Stimulated activated naive CD8-positive, alpha-beta T cell treated with anti-CD3 and anti-CD28 coated beads, Interleukin-15, Interleukin-2, amounts not matched to agents 100 U/mL and 50 U/mL, for 24 hours (primary cell): ENCODE data around the gene TMPRSS3.

Experiments used
- ATAC-seq: fragments of 150-1000 bp; cut with Tn5 transposase; one replicate; pipeline ENCODE4 v1.10.0; 2021
- DNase-seq: peaks from one replicate; pipeline ENCODE4 v3.0.0; 2021

The TMPRSS3 gene

DNA sequence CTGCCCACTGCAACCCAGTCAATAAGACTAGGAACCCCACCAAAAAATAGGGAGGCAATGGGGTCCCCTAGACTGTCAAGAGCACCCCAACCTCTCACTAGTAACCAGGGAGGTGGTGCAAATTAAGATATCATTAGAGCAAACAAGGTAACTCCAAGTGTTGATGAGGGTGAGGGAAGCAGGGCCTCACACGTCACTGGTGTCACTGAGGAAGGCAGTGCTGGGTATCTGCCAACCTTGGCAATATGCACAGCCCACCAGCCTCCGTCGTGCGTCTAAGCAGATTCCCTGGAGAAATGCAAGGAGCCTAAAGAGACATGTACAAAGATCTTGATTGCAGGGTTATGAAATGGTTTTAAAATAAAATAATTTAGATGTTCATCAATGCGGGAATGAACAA is 11.6 kb upstream of the TMPRSS3 start:
- ATAC-seq, result no peak
- DNase-seq, result no peak

DNA sequence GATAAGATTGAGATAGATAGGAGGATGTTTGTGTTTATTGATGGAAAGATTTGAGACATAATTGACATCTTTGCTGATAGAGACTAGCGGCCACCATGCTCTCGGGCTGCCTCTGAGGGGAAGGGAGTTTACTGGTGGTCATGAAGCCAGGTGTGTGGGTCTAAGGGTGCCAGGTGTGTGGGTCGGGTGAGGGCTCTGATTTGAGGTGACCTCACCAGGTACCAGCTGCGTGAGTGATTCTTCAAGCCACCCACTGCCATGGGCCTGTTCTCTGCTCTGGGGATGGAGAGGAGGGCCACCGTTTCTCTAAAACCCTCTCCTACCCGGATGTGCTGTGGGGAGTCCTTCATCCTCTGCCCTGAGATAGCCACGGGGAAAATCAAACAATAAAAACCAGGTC is 11.0 kb upstream of the TMPRSS3 start:
- DNase-seq (no peak), ATAC-seq (no peak)

DNA sequence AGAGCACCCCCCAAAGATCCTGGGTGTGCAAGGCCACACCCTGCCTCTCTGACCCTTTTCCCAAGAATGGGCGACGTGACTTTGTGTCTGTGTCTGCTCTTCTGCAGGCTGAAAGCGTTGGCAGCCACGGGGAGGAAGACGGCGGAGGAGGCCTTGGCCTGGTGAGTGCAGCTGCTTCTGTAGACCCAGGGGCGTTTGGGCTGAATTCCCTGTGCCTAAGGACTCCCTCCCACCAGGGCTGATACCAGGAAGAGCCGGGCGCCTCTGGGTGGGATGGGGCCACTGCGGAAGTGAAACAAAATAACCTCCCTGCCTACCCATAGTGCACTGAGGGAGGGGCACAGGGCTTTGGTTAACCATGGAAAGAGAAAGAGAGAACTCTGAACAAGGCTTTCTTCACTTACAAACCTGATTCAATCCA is 10.4 kb upstream of the TMPRSS3 start:
- DNase-seq (peak; percentile 77), ATAC-seq (peak; percentile 74)

GRCh38 chr21:42405064-42406013 is 9.5 kb upstream of the TMPRSS3 start:
- ATAC-seq, result peak; percentile 16
- peak; percentile 48 for DNase-seq

- DNase-seq (peak; percentile 51), ATAC-seq (peak; percentile 14)
Measured at GRCh38 chr21:42404539-42404938, 8.7 kb upstream of the TMPRSS3 start.

DNA sequence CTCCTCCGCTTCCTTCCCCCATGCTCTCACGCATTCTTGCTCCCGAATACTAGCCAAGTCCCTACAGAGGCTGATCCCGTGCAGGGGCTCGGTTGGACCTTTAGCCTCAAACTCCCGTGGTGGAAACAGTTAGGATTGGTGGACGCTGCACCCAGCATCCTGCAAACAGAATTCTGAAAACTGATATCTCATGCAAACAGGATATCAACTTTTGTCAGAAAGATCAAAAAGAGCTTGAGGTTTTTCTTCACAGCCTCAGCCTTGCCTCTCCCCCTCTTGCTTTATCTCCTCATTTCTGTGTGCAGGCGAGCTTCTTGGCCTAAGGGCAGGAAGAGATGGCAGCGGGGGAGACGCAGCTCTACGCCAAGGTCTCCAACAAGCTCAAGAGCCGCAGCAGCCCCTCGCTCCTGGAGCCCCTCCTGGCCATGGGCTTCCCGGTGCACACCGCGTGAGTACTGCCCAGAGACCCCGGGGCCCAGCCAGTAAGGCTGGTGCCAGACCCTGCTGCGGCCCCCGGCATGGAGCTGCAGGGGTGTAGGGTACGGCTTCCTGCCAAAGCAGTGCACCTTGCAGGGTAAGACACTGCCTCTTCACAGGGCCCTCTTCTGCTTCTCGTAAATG is 7.9 kb upstream of the TMPRSS3 start, which contains the start of gene UBASH3A:
UBASH3A (plus strand) TSS at position 292 of the 621 bp plus-strand sequence; CDS start at position 336, 44 bp downstream.
- ATAC-seq (peak; percentile 25), DNase-seq (peak; percentile 49)

DNA sequence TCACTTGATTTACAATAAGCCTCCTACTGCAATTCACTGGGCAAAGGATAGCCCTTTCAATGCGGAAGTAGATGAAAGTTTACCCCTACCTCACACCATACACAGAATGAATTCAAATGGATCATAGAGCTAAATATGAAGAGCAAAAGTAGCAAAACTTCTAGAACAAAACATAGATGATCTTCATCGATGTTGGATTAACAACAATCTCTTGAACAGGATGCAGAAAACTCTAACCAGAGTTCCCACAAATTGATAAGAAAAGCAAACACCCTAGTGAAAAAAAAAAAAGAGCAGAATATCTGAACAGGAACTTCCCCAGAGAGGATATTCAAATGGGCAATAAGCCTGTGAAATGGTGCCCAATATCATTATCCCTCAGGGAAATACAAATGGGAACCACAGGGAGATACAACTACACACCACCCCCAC is 6.0 kb upstream of the TMPRSS3 start:
- ATAC-seq, result no peak
- no peak for DNase-seq

DNA sequence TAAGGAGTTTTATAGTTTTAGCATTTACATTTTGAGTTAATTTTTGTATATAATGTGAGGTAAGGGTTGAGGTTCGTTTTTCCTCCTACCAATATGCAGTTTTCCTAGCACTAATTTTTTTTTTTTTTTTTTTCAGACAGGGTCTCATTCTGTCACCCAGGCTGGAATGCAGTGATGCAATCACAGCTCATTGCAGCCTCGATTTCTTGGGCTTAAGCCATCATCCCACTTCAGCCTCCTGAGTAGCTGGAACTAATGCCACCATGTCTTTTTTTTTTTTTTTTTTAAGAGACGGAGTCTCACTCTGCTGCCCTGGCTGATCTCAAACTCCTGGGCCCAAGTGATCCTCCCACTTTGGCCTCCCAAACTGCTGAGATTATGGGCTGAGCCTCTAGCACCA is 5.3 kb upstream of the TMPRSS3 start:
- no peak for ATAC-seq
- no peak for DNase-seq

GRCh38 chr21:42400525-42400924 is 4.7 kb upstream of the TMPRSS3 start:
- ATAC-seq, result peak; percentile 48
- no peak for DNase-seq

GRCh38 chr21:42398436-42399028 is 2.7 kb upstream of the TMPRSS3 start:
- ATAC-seq (no peak), DNase-seq (no peak)

- DNase-seq, result no peak
Measured at GRCh38 chr21:42397746-42398394, 2.0 kb upstream of the TMPRSS3 start.

DNA sequence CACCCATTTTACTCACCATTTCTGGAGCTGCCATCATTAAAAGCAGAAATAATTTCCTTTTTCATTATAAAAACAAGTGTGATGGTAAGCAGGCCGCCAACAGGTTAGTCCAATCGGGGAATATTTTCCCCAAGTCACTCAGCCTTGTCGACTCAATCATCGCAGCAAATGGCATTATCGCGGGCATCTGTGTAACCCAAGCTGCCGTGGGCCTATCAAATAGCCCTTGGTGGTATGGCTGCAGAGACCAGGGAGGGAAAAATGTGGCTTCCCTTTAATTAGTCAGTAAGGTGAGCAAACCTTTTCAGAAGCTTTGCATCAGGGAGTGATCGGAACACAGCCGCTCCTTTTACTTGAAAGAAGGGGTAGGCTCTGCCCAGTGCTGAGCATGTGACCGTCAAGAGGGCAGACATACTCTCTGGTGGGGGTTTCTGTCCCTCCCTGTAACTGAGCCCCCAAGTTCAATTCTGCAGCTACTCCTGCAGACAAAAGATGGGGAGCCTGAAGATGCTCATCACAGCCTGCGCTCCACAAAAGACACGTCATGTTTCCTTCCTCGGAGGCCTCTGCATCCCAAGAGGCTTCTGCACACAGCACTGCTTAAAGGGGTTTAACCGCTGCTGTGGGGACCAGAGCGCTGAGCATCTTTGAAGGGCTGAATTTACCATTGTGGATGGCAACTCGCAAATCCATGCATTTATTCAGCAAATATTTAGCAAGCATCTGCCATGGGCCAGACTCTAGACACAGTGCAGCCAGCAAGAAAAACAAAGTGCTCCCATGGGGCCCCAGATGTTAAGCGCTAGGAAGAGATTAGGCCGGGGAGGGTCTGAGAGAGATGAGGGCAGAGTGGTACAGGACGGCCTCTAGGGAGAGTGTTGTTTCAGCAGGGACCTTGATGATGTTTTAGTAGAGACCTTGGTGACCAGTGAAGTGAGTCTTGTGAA is 1.2 kb upstream of the TMPRSS3 start:
- DNase-seq (no peak), ATAC-seq (no peak)

More at GRCh38 chr21:42397746-42398394, 2.0 kb upstream of the TMPRSS3 start:
- ATAC-seq, result no peak

GRCh38 chr21:42395302-42395701 is 550 bp downstream of the TMPRSS3 start:
- DNase-seq (no peak), ATAC-seq (no peak)

DNA sequence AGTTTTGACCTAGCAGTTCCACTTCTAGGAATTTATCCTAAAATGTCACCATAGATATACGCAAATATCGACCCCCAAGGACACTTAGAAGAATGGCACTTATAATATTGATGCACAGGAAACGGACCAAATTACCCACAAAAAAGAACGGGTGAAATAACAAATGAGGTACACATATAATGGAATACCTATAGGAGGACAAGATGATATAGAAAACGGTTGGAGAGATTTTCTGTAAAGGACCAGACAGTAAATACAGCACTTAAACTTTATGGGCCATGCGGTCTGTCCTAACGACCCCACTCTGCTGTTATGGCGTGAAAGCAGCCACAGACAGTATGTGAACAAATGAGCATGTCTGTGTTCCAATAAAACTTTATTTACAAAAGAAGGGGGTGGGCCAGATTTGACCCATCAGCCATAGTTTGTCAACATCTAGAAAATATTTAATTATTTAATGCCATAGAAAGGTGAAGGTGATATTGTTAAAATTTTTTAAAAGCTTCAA is 2.4 kb downstream of the TMPRSS3 start:
- DNase-seq, result no peak
- peak; percentile 30 for ATAC-seq

- ATAC-seq (peak; percentile 97), DNase-seq (no peak)
Measured at GRCh38 chr21:42392731-42393442, 3.0 kb downstream of the TMPRSS3 start.

- no peak for DNase-seq
- no peak for ATAC-seq
Measured at GRCh38 chr21:42391297-42391696, 4.6 kb downstream of the TMPRSS3 start.

DNA sequence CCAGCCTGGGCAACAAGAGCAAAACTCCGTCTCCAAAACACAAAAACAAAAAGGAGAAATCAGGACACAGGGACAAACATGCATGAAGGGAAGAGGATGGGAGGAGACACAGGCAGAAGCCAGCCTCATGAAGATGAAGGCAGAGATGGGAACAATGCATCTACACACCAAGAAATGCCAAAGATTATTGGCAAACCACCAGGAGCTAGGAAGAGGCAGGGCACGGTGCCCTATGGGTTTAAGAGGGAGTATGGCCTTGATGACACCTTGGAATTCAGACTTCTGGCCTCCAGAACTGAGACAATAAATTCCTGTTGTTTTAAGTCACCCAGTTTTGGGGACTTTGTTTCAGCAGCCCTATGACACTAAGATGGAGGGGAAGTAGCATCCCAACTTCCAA is 5.2 kb downstream of the TMPRSS3 start:
- DNase-seq (no peak), ATAC-seq (no peak)

DNA sequence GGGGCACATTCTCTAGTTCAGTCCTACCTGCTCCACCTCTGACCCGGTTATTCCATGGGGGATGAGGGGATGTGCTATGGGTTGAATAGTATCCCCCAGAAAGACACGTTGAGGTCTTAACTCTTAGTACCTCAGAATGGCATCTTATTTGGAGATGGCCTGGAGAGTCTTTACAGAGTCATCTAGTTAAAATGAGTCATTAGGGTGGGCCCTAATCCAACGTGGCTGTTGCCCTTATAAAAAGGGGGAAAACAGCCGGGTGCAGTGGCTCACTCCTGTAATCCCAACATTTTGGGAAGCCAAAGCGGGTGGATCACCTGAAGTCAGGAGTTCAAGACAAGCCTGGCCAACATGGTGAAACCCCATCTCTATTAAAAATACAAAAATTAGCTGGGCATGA is 5.7 kb downstream of the TMPRSS3 start:
- DNase-seq (no peak), ATAC-seq (no peak)

DNA sequence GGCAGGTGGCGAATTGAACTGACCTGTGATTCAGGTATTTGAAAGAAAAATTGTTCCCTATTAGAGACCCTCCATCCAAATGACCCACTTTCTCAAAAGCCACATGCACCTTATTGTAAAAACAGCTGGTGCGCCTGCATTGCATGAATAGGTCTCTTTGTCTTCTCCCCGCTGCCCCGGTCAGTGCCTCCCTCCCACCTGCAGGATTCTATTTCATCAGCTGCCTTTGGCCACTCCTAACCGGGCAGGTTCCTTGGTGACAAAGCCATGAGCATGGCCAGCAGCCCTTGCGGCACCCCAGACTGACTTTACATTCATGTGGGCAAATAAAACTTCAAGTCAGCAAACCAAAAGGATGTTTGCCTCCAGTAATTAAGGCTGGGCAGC is 6.4 kb downstream of the TMPRSS3 start:
- no peak for DNase-seq
- no peak for ATAC-seq

DNA sequence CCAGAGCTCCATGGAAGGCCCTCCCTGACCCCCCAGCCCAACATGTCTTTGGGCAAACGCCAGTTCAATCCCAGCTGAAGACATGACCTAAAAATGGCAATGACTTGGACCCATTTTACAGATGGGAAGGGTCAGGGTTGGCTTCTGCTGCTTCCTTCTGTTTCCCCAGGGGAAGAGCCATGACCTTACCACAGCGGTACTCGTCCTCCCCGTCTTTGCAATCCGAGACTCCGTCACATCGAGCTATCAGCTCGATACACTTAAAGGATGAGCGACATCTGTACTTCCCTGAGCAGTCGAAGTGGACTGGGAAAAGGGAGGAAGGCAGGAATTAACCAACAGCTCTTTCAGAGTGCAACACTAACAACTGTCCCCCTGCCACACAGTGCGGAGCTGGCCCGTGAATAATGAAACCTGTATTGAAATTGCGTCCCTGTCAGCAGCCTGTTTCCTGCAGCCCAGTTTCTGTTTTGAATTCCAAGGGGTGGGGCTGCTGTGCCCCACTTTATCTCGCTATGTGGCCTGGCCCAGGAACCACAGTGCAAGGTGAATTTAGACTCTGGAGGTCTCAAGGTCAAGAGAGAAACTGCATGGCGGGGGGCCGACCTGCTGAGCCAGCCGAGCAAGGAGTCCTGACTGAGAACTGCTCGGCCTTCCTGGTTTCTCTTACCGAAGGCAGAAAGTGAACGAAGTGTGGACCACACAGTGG is 7.0 kb downstream of the TMPRSS3 start:
- DNase-seq (no peak), ATAC-seq (no peak)
